ENCODE measurements around the gene SLC26A4.

The SLC26A4 gene

GRCh38 chr7:107696330-107696946 is 35.8 kb downstream of the SLC26A4 start:
- DNase-seq (ENCODE audit: low spot score), result no peak

DNA sequence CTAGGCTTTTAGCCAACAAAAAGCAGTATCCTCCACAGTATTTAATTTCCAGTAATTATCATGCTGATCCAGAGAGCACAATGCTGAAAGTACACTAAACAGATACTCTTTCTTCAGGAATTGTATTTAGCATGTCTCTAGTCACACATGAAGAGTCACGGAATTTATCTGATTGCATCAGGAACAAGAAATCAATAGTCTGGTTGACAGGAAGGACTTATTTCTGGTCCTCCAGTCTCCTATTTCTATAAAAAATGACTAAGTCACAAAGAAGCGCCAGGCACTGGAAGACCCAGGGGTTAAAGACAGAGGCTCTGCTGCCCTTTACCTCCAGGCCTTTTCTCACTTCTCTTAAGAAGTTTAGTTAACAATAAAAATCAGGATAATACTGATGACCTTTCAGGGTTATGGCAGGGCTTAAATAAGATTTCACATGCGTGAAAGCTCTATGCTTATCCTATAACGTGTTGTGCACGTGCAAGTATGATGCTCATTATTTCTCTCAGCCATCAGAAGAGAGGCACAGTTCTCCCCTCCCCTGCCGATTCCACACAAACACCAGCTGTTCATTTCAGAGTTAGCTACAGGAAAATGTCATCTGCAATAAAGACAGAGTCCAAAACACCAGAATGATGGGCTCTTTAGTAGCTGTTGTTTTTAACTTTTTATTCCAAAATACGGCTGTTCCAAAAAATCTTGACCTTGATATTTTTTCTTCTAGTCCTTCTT is 36.9 kb downstream of the SLC26A4 start:
- DNase-seq (ENCODE audit: low spot score), result peak; percentile 61

DNA sequence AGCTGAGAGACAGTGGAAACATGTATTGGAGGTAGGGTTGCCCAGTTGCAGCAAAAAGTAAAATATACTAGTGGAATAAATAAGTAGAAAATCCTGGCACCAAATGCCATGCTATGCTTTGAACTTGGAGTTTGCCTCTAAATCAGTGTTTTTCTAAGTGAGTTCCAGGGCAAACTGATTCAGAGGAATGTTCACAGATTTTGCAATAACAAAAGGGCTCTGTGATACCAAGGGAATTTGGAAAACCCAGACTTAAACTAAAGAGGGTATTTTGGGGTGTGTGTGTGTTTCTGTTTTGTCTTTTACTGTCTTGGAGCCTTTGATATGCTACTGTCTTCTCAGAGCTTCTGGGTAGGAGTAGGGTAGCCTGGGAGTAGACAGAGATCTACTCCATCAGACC is 39.9 kb downstream of the SLC26A4 start:
- no peak for DNase-seq (ENCODE audit: low spot score)

- DNase-seq (ENCODE audit: low spot score), result no peak
Observed at GRCh38 chr7:107701191-107701590, 40.6 kb downstream of the SLC26A4 start.

DNA sequence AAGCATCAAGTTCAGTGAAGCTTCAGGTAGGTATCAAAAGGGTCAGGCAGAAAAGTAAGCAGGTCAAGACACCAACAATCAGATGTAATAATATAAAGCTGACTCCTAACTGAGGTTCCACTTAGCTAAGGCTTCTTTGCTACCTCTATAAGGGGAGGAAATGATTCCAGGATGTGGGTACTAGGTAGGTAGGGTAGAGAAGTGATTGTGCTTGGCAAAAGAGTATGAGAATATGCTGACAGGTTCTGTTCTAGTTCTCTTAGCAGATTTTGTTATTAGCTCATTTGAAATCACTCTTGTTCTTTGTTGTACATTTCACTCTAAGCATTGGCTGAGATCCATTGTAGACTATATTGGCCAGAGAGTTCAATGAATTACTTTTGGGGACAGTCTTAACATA is 42.6 kb downstream of the SLC26A4 start:
- DNase-seq (ENCODE audit: low spot score), result no peak

DNA sequence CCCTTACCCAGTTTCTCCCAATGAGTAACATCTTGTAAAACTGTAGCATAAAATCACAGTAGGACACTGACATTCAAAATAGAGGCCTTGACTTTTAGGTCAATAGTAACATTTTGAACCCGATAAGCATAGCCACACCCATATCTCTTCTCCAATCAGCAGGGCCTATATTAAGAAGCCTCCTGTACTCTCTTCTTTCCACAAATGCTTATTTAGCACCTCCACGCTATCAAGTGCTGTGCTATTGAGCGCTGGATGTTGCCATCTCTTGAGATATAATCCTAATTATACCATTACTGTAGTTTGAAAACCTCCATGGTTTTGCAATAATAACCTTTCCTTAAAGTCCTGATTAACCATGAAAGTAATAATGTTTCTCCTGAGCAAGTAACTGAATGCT is 43.2 kb downstream of the SLC26A4 start:
- no peak for DNase-seq (ENCODE audit: low spot score)

GRCh38 chr7:107708956-107709355 is 48.3 kb downstream of the SLC26A4 start:
- no peak for DNase-seq (ENCODE audit: low spot score)

DNA sequence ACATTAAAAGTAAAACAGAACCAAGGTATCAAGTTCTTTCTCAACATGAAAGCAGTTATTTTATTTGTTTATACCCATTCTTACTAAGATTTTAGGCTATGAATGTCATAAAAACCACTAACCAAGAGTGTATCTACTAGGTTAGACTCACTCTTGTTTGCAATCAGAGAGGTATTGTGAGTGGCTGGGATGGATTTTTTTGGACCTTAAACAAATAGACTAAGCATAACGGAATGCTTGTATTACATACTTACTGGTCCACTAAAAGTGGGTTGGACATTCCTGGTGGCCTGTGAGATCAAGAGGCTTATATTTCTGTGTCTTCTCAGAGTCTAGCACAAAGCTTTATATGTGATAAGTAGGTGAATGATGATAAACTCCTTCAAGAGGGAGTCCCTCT is 50.7 kb downstream of the SLC26A4 start:
- no peak for DNase-seq (ENCODE audit: low spot score)

DNA sequence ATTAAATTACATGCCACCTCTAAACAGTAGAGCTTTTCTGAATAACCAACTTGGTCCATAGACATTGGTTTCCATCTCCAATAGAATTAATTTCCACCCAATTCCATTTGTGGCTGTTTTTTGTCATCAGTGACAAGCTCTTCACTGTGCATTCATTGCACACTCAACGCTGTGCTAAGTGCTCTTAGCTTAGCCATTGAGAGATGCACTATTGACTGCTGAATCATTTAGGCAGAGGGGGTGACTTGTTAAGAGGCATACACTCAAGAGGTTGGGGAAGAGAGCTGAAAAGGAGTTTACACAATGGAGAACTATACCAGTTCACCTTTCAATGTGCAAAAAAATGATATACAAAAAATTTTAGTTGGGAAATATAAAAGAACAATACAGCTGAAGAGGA is 51.4 kb downstream of the SLC26A4 start:
- no peak for DNase-seq (ENCODE audit: low spot score)

DNA sequence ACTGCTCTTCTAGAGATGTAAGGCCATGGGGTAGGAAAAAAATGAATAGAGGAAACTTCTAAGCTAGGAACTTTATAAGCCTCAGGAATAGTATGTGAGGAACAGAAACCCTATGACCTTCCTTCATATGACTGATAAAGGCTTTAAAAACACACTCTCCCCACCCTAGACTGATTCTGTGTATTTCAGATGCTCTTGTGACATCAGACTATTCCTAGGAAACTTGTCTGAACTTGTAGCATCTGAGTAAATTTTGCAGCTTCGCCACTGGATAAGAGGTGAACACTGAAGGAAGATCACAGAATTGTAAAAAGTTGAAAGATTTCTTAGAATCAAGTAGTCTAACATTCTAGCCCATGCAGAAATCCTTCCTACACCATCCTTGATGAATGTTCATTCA is 52.3 kb downstream of the SLC26A4 start:
- DNase-seq (ENCODE audit: low spot score), result no peak

GRCh38 chr7:107715531-107715930 is 54.9 kb downstream of the SLC26A4 start:
- no peak for DNase-seq (ENCODE audit: low spot score)

DNA sequence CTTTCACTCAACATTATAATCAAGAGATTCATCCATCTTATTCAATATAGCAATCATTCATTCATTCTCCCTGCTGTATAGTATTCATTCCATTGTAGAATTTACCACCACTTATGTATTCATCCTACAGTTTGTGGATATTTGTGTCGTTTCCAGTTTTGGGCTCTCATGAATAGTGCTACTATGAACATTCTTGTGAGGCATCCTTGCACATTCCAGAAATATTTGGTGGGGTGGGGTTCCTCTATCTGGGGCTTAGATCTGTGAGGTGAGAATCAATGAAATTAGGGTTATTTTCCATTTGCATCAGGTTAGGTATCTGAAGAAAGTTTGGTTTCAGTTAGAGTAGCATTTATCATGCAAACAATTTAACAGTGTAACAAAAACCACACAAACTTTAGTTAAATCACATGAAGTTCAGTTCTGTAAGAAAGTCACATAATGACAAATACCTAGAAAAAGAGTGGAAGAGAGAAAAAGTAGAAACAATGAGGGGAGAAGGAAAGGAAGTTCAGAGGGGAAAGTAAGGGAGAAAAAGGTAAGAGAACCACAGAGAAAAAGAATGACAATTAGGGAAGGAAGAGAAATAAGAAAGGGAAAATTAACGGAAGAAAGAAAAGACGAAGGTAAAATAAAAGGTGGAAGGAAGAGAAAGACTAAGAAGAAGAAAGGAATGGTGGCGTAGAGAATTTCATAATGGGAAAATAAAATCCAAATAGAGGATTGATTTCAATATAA is 58.0 kb downstream of the SLC26A4 start:
- no peak for DNase-seq (ENCODE audit: low spot score)

DNA sequence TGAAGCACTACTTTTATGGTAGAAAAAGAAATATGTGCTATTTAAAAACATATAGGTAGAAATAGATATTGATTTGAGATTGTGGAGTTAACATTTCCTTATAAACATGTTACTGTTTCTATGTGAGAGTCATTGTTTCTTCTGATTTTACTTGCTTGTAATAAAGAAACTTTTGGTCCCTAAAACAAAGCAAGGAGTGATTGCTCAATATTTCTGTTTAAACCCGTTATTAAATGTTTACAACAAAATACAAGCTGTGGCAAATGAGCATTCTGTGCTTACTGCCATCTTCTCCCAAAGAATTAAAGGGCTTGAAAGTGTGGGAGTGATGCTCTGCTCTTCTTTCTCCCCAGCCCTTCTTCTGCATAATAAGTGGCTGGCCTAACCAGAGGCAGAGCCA is 60.7 kb downstream of the SLC26A4 start:
- no peak for DNase-seq (ENCODE audit: low spot score)

DNA sequence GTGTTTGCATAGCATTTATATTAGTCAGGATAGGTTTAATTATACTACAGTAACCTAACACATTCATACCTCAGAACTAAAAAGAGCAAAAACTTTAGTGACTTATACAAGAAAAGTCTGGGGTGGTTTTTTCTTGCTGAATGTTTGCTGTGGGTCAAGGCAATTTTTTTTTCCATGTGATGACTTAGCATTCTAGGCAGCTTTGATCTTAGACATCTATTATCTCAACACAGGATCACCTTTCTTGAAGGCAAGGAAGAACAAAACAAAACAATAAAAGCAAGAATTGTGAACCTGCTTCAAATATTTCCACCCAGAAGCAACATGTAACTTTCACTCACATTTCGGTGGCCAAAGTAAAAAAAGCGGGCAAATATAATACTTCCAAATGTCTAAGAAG is 62.6 kb downstream of the SLC26A4 start:
- DNase-seq (ENCODE audit: low spot score), result no peak

GRCh38 chr7:107725138-107725740 is 64.6 kb downstream of the SLC26A4 start:
- peak; percentile 72 for DNase-seq (ENCODE audit: low spot score)

GRCh38 chr7:107726356-107727130 is 65.9 kb downstream of the SLC26A4 start:
- no peak for DNase-seq (ENCODE audit: low spot score)

GRCh38 chr7:107728276-107728675 is 67.6 kb downstream of the SLC26A4 start:
- no peak for DNase-seq (ENCODE audit: low spot score)

DNA sequence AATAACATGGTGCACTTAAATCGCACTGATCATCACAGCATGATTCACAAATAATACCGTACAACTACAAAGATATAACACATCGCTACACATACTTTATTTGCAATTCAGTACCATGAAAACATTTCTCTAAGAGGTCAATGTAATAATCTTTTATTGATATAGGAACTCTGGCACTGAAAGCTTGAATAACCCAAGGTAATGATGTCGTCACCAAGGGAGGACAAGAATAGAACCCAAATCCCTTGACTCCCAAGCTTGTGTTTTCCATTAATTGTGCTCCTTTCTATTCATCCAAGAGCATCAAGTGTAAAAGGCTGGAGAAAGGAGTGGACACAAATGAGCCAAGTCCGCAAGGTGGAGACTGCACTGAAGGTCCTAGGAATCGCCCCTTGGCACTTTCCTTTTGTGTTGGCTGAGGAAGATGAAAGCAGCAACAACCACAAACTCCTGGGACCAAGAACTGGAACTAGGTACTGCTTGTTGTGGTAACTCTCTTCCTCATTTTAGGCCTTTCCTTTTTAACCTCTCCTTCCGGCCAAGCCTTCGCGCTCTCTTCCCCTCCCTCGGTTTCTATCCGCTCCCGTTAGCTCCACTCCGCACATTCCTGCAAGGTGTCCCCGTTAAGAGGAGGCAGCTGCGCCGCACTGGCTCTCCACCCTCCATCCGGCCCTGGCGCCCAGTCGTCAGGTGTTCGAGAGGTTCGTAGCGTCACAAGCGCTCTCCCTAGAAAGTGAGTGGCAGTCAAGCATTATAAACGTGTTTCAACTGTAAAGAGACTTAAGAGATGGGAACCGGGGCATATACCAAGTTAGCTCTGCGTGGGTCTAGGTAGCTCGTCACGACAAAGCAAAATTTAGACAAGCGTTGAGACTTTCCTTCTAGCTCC is 82.3 kb downstream of the SLC26A4 start:
- peak; percentile 75 for DNase-seq (ENCODE audit: low spot score)

GRCh38 chr7:107743567-107744344 is 83.1 kb downstream of the SLC26A4 start, which contains the start of gene CBLL1:
Gene CBLL1 (plus strand): TSS chr7:107744142. CDS start chr7:107744164, 22 bp downstream.
- DNase-seq (ENCODE audit: low spot score), result peak; percentile 96

DNA sequence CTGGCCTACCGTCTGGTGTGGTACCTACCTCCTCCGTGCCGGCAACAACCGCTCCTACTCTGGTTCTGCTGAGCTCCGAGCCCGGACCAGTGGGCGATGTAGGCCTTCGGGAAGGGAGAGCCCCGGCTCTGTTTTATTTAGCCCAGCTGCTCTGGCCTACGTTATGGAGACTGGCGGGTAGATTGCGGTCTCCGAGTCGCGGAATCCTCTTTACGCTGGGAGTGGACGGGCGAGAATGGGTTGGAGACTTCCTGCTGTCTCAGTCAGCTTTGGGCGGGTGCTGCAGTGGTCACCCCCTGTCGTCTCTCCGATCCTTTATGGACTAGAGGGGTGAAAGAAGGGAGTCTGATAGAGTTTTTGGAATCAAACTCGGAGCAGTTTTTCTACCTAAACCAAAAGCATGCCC is 83.7 kb downstream of the SLC26A4 start:
- no peak for DNase-seq (ENCODE audit: low spot score)
